ENCODE measurements around the gene PPM1G.
"Not testable (repeated sequence)": the region's sequence is repeated elsewhere in the genome, so short reads cannot be mapped to it uniquely, and the experiment has no call there.

PPM1G gene

GRCh38 chr2:27353762-27354596 is 55.4 kb downstream of the PPM1G start:
- in situ Hi-C loops (cut with HindIII; ENCODE audit: low pct_ligation_motif_present, low pct_unique_long_range_greater_than_20kb, low sequenced_read_pairs) = no loop called here
- DNase-seq = no peak

- in situ Hi-C loops (cut with HindIII; ENCODE audit: low pct_ligation_motif_present, low pct_unique_long_range_greater_than_20kb, low sequenced_read_pairs); DNase-seq: not testable (repeated sequence)
Measured at GRCh38 chr2:27353386-27353761, 56.0 kb downstream of the PPM1G start.

GRCh38 chr2:27351802-27352598 is 57.4 kb downstream of the PPM1G start:
- DNase-seq = no peak
- in situ Hi-C loops (cut with HindIII; ENCODE audit: low pct_ligation_motif_present, low pct_unique_long_range_greater_than_20kb, low sequenced_read_pairs) = no loop called here

- DNase-seq = no peak
- in situ Hi-C loops (cut with HindIII; ENCODE audit: low pct_ligation_motif_present, low pct_unique_long_range_greater_than_20kb, low sequenced_read_pairs) = no loop called here
Measured at GRCh38 chr2:27350106-27350693, 59.2 kb downstream of the PPM1G start.

- in situ Hi-C loops (cut with HindIII; ENCODE audit: low pct_ligation_motif_present, low pct_unique_long_range_greater_than_20kb, low sequenced_read_pairs) = no loop called here
- no peak for DNase-seq
Measured at GRCh38 chr2:27347641-27348040, 61.8 kb downstream of the PPM1G start.

- no peak for DNase-seq
- in situ Hi-C loops (cut with HindIII; ENCODE audit: low pct_ligation_motif_present, low pct_unique_long_range_greater_than_20kb, low sequenced_read_pairs) = no loop called here
Measured at GRCh38 chr2:27336173-27336572, 73.2 kb downstream of the PPM1G start.

- in situ Hi-C loops (cut with HindIII; ENCODE audit: low pct_ligation_motif_present, low pct_unique_long_range_greater_than_20kb, low sequenced_read_pairs) = no loop called here
- DNase-seq = no peak
Measured at GRCh38 chr2:27335311-27335710, 74.1 kb downstream of the PPM1G start.

Data from ACHN (cell line).